22Rv1 (cell line): Measurements from ENCODE around the gene RSKR.

Source experiments
- H3K27ac ChIP-seq: fragments of 450-650 bp; 2 replicates; pipeline ENCODE4 v1.5.1; 2017
- CTCF ChIP-seq: fragments of 450-650 bp; IDR thresholded peaks from 2 replicates; pipeline ENCODE4 v1.5.1; 2017; ENCODE audit warnings: mild to moderate bottlenecking
- ZFX ChIP-seq: fragments of 450-650 bp; IDR thresholded peaks from 2 replicates; pipeline ENCODE4 v1.6.1; 2017; ENCODE audit warnings: antibody characterized with exemption, borderline replicate concordance

RSKR gene

GRCh38 chr17:28599311-28600184 lies 14.4 kb downstream of the RSKR start:
- TF ChIP-seq ZFX, result no peak
- no peak for TF ChIP-seq CTCF
- peak overlapping the region; percentile 93 for H3K27ac ChIP-seq

GRCh38 chr17:28598799-28599310 lies 15.1 kb downstream of the RSKR start, which contains the start of gene SPAG5:
SPAG5 (minus strand) TSS chr17:28599025; CDS start chr17:28598946, 79 bp downstream.
- H3K27ac ChIP-seq, result peak within 1 kb of the TSS; percentile 93
- TF ChIP-seq CTCF (no peak), ZFX (no peak)

GRCh38 chr17:28598389-28598788 lies 15.6 kb downstream of the RSKR start:
- peak overlapping the region; percentile 93 for H3K27ac ChIP-seq
- no peak for TF ChIP-seq ZFX
- TF ChIP-seq CTCF, result no peak

GRCh38 chr17:28597606-28598383 lies 16.2 kb downstream of the RSKR start:
- no peak for TF ChIP-seq CTCF
- no peak for TF ChIP-seq ZFX
- H3K27ac ChIP-seq, result peak overlapping the region; percentile 93

- TF ChIP-seq ZFX (no peak), CTCF (no peak)
- H3K27ac ChIP-seq, result no peak overlapping the region
These were observed 21.7 kb downstream of the RSKR start for GRCh38 chr17:28592260-28592659.

- no peak overlapping the region for H3K27ac ChIP-seq
- no peak for TF ChIP-seq CTCF
- TF ChIP-seq ZFX, result no peak
These were observed 28.1 kb downstream of the RSKR start for GRCh38 chr17:28585851-28586250.
